DOHH2 (cell line): Measurements from ENCODE around the gene FBXO36.

Source experiments
- EZH2phosphoT487 ChIP-seq: fragments of 200-600 bp; sonication (generic); IDR thresholded peaks from 2 replicates; pipeline ENCODE4 v1.6.1; 2017; ENCODE audit warnings: borderline replicate concordance, mild to moderate bottlenecking, antibody characterized with exemption, low read length, moderate library complexity, mixed read lengths
- TF ChIP-seq, protein P1 (sequence below): fragments of 200-600 bp; sonication (generic); IDR thresholded peaks from one replicate; pipeline ENCODE4 v1.5.1; 2014; ENCODE audit warnings: antibody characterized with exemption, mild to moderate bottlenecking, low read depth, low read length; ENCODE audit not compliant: poor library complexity, severe bottlenecking

DNA sequence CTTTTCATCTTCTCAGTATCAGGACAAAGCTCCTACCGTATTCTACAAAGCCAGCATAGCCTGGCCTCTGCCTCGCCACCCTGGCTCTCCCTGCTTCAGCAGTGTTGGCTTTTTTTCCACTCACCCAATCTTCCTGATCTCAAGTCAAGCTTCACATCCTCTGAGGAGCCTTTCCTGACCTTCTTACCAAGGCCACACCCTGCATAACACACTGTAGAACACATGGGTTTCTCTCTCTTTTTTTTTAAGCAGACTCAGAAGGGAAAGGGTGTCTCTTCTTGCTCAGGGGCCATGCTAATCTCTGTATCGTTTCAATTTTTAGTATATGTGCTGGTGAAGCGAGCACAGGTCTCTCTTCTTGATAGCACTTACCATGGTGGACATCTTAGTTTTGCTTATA, 15.2 kb downstream of the FBXO36 start:
- TF ChIP-seq, protein P1, sequence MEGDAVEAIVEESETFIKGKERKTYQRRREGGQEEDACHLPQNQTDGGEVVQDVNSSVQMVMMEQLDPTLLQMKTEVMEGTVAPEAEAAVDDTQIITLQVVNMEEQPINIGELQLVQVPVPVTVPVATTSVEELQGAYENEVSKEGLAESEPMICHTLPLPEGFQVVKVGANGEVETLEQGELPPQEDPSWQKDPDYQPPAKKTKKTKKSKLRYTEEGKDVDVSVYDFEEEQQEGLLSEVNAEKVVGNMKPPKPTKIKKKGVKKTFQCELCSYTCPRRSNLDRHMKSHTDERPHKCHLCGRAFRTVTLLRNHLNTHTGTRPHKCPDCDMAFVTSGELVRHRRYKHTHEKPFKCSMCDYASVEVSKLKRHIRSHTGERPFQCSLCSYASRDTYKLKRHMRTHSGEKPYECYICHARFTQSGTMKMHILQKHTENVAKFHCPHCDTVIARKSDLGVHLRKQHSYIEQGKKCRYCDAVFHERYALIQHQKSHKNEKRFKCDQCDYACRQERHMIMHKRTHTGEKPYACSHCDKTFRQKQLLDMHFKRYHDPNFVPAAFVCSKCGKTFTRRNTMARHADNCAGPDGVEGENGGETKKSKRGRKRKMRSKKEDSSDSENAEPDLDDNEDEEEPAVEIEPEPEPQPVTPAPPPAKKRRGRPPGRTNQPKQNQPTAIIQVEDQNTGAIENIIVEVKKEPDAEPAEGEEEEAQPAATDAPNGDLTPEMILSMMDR: no peak
- TF ChIP-seq EZH2phosphoT487: no peak
